Lower lobe of right lung (tissue), 2 donors: Measurements from ENCODE around the gene SIM1. TPM values are rescaled to one million over a fixed set of nuclear protein-coding genes. Genes with fewer than 3 reads are reported as not detected.

Experiments used
- ATAC-seq, 2 donors: fragments of 200-7000 bp; cut with Tn5 transposase; one replicate each; pipeline ENCODE4 v1.9.1; 2020 to 2022; ENCODE audit warnings: mild to moderate bottlenecking in 2 of 2, moderate library complexity in 2 of 2
- DNase-seq: peaks from one replicate; pipeline ENCODE4 v3.0.0-alpha.2; 2020
- H3K27ac ChIP-seq: fragments of 200-600 bp; one replicate; pipeline ENCODE4 v1.8.0; 2022
- H3K27me3 ChIP-seq: fragments of 200-600 bp; one replicate; pipeline ENCODE4 v1.8.0; 2022; ENCODE audit warnings: low read depth
- H3K36me3 ChIP-seq: fragments of 200-600 bp; one replicate; pipeline ENCODE4 v1.8.0; 2022; ENCODE audit warnings: mild to moderate bottlenecking
- H3K4me1 ChIP-seq: fragments of 200-600 bp; one replicate; pipeline ENCODE4 v1.8.0; 2022
- H3K4me3 ChIP-seq: fragments of 200-600 bp; one replicate; pipeline ENCODE4 v1.8.0; 2022; ENCODE audit warnings: mild to moderate bottlenecking
- H3K9me3 ChIP-seq: fragments of 200-600 bp; one replicate; pipeline ENCODE4 v1.8.0; 2022
- intact Hi-C: fragments of 100-400 bp; cut with DNase I; formaldehyde crosslinking; loops from one replicate; pipeline ENCODE4 v1.11.0; 2022
- total RNA-seq: library from RNA; stranded (reverse); fragmentation: NEBNext Ultra II Directional; extraction: Animal tissue kit (Norgen Biotek cat#: 25700); gene quantifications from one replicate; pipeline ENCODE4 v1.2.1, GENCODE V29; 2021
- TF ChIP-seq, protein P1 (sequence below): fragments of 200-600 bp; IDR thresholded peaks from one replicate; pipeline ENCODE4 v1.8.0; 2022; ENCODE audit warnings: antibody characterized with exemption, mild to moderate bottlenecking
- donor health status: DM: no; HTN: yes; CAD: no; lungs with severe emphysema.

SIM1 gene
- total RNA-seq, 1 donor from 2014 or later, result not detected

DNA sequence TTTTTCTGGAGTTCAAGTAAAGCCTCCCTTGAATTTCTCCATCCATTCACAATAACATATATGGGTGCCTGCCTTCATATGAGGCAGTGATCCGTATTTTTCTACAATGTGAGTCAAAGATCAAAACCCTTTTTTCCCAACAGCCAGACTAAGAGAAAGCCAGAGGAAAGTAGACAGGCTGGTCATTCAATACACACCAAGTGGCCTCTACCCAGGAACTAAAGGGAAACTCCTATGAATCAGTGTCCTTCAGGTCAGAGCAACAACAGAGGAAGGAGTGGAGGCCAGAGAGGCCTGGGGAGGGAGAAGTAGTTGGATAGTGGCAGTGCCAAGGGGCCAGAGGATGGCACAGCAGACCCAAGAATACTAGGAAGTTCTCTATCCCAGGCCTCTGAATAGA is 23.8 kb downstream of the SIM1 start:
- TF ChIP-seq, protein P1, sequence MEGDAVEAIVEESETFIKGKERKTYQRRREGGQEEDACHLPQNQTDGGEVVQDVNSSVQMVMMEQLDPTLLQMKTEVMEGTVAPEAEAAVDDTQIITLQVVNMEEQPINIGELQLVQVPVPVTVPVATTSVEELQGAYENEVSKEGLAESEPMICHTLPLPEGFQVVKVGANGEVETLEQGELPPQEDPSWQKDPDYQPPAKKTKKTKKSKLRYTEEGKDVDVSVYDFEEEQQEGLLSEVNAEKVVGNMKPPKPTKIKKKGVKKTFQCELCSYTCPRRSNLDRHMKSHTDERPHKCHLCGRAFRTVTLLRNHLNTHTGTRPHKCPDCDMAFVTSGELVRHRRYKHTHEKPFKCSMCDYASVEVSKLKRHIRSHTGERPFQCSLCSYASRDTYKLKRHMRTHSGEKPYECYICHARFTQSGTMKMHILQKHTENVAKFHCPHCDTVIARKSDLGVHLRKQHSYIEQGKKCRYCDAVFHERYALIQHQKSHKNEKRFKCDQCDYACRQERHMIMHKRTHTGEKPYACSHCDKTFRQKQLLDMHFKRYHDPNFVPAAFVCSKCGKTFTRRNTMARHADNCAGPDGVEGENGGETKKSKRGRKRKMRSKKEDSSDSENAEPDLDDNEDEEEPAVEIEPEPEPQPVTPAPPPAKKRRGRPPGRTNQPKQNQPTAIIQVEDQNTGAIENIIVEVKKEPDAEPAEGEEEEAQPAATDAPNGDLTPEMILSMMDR, result no peak
- no peaks in the 10 kb centered on the region for H3K36me3 ChIP-seq
- DNase-seq, result no peak
- no peak for ATAC-seq
- no peaks in the 10 kb centered on the region for H3K9me3 ChIP-seq
- no peaks in the 10 kb centered on the region for H3K4me1 ChIP-seq
- intact Hi-C loops, result no loop called here
- no peak overlapping the region for H3K4me3 ChIP-seq
- H3K27me3 ChIP-seq, result peaks cover 29% of the 10 kb centered on the region
- H3K27ac ChIP-seq, result no peak overlapping the region

DNA sequence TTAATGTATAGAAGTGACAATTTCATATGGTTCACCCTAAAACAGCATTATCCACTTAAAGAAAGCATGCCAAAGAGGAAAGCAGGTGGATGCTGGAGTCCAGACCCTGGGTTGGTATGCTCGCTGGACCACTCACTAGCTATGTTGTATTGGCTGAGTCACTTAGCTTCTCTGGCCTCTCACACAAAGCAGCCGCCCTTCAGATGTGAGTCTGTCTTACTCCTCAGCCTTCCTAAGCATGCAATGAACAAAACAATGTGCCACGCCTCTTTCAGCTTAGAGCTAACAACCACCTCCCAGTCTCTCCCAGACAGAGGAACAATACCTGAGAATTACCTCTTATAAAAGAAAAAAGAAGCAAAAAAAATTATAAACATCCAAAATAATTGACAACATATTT is 29.4 kb downstream of the SIM1 start:
- no peaks in the 10 kb centered on the region for H3K9me3 ChIP-seq
- H3K27ac ChIP-seq, result no peak overlapping the region
- H3K4me3 ChIP-seq, result no peak overlapping the region
- DNase-seq, result no peak
- intact Hi-C loops, result no loop called here
- H3K4me1 ChIP-seq, result no peaks in the 10 kb centered on the region
- TF ChIP-seq, protein P1, result no peak
- H3K27me3 ChIP-seq, result no peaks in the 10 kb centered on the region
- H3K36me3 ChIP-seq, result no peaks in the 10 kb centered on the region
- no peak for ATAC-seq

DNA sequence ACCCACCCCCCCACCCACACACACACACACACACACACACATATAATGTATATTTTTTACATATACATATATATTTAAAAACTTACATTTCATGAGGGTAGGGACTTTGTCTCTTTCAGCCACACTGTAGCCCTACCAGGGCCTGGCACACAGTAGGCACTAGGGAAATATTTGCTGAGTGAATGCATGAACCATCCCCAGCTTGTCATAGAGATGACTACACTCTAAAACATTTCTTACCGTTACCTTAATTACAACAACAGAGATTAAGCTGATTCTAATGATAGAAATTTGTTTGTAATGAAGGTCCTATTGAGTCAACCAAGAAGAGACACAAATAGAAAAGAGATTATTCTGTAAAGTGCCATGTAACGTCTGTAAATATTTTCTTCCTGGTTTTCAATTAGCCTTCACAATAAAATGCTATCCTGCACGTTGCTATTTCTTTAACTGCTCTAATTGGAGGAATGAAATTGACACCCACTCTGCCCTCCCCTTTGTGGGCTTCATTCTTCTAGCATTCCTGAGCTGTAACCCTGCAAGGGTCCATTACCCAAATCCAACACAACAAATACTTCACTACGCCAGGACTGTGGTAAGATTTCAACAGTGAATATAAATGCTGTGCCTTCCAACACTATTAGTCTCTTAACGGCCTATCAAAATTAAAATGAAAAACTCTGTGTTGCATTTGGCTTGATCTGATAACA is 30.8 kb downstream of the SIM1 start:
- DNase-seq (no peak), ATAC-seq (no peak)
- TF ChIP-seq, protein P1, result no peak
- Histone ChIP-seq H3K9me3 (no peaks in the 10 kb centered on the region), H3K4me3 (no peak overlapping the region), H3K4me1 (no peaks in the 10 kb centered on the region), H3K27ac (no peak overlapping the region), H3K27me3 (no peaks in the 10 kb centered on the region), H3K36me3 (no peaks in the 10 kb centered on the region)
- intact Hi-C loops, result no loop called here

DNA sequence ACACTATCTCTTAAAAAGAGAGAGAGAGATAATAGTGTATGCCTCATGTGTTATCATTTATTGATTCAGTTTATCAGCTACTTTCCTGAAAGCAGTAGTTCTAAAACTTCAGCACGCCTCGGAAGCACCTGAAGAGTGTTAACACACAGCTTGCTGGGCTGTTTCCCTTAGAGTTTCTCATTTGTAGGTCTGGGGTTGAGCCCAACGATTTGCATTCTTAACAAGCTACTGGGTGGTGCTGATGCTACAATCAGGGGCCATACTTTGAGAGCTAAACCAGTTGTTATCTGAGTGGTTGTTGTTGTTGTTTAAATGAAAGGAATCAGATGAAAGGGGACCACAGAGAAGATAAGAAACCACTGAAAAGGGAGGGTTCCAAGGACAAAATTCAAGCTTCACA is 32.6 kb downstream of the SIM1 start:
- no peaks in the 10 kb centered on the region for H3K36me3 ChIP-seq
- DNase-seq, result no peak
- no peaks in the 10 kb centered on the region for H3K9me3 ChIP-seq
- no peaks in the 10 kb centered on the region for H3K27me3 ChIP-seq
- no peak for ATAC-seq
- H3K4me1 ChIP-seq, result no peaks in the 10 kb centered on the region
- intact Hi-C loops, result no loop called here
- H3K27ac ChIP-seq, result no peak overlapping the region
- TF ChIP-seq, protein P1, result no peak
- H3K4me3 ChIP-seq, result no peak overlapping the region

DNA sequence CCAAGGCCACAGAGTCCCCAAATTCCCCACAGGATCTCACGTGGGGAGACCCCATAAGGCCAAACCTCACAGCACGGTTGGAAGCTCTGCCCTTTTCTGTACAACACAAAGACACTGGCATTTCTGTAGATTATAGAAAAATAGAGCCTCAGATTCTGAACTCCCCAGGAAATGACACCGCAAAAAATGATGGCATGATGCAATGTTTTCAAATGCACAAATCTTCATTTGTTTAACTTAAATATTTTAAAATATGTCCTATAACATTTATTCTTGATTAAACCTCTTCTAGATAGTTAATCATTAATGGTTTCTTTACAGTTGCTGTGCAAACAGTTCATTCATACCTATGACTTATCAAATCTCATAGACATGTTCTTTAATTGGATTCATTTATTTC is 33.8 kb downstream of the SIM1 start:
- no peaks in the 10 kb centered on the region for H3K4me1 ChIP-seq
- ATAC-seq, result no peak
- H3K27me3 ChIP-seq, result no peaks in the 10 kb centered on the region
- H3K27ac ChIP-seq, result no peak overlapping the region
- no peaks in the 10 kb centered on the region for H3K36me3 ChIP-seq
- DNase-seq, result no peak
- no peak overlapping the region for H3K4me3 ChIP-seq
- TF ChIP-seq, protein P1, result no peak
- intact Hi-C loops, result no loop called here
- no peaks in the 10 kb centered on the region for H3K9me3 ChIP-seq
